ENCODE data around the gene SFTA2. TPM values are rescaled to one million over a fixed set of nuclear protein-coding genes. Genes with fewer than 3 reads are reported as not detected.
"Not testable (repeated sequence)": the region's sequence is repeated elsewhere in the genome, so short reads cannot be mapped to it uniquely, and the experiment has no call there.

Gene SFTA2
- total RNA-seq, 2 experiments from 2014 or later = not detected

- no TSS peak for BruUV-seq (replicated peaks)
- ChIA-PET POLR2A (no interaction called here), CTCF (ENCODE audit: unreplicated experiment) (no interaction called here)
- TF ChIP-seq CTCF (conservative IDR thresholded peaks at IDR 0.05; ENCODE audit: low read length) (no peak), EZH2phosphoT487 (IDR thresholded peaks at IDR 0.05; ENCODE audit: borderline replicate concordance, low read depth, low read length) (no peak)
- peak overlapping the region; percentile 8 for H3K27ac ChIP-seq (ENCODE audit: low read depth, low read length, poor library complexity, severe bottlenecking)
- no peaks in the 10 kb centered on the region for H3K9me2 ChIP-seq (ENCODE audit: insufficient read depth, low read length)
- H3K79me2 ChIP-seq (ENCODE audit: insufficient read depth, low read depth, low read length) = no peaks in the 10 kb centered on the region
- peak; percentile 38 for DNase-seq (ENCODE audit: low spot score)
- peak overlapping the region; percentile 81 for H2AFZ ChIP-seq (ENCODE audit: low read length)
- H3K4me1 ChIP-seq (ENCODE audit: insufficient read depth, low read length, poor library complexity, severe bottlenecking) = peaks cover 18% of the 10 kb centered on the region
- no peak overlapping the region for H3K4me3 ChIP-seq (ENCODE audit: low read depth, low read length, poor library complexity, severe bottlenecking)
- H3K36me3 ChIP-seq (ENCODE audit: insufficient read depth, low read length) = peaks cover 10% of the 10 kb centered on the region; the same call in 1 of the 2 replicates
- intact Hi-C loops (cut with micrococcal nuclease; ENCODE audit: unreplicated experiment) = no loop called here
- H3K9me3 ChIP-seq (ENCODE audit: low read length) = no peaks in the 10 kb centered on the region
- H3K4me2 ChIP-seq (ENCODE audit: low read length) = peak overlapping the region; percentile 21
- no peaks in the 10 kb centered on the region for H4K20me1 ChIP-seq (ENCODE audit: insufficient read depth, low read length)
Observed at GRCh38 chr6:30902709-30903108, 29.3 kb downstream of the SFTA2 start.

DNA sequence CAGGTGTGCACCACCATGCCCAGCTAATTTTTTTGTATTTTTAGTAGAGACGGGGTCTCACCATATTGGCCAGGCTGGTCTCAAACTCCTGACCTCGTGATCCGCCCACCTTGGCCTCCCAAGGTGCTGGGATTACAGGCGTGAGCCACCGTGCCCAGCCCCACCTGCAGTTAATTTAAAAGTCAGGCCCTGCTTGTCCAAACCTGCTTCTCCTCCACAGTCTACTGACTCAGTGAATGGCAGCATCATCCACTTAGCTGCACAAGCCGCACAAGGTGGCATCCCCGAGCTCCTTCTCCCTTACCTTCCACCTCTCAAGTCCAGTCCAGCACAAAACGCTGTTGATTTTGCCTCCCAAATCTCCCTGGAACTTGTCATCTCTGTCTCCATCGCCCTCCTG, 29.8 kb downstream of the SFTA2 start:
- POLR2A ChIA-PET = interaction anchor here (0.6 kb wide), 1 partner anchor 173 kb away, joined by 3 read pairs; no protein-coding TSS in a partner anchor
- peak overlapping the region; percentile 81; the same call in 1 of the 2 replicates for H2AFZ ChIP-seq (ENCODE audit: low read length)
- H3K36me3 ChIP-seq (ENCODE audit: insufficient read depth, low read length) = peaks cover 14% of the 10 kb centered on the region; the same call in 1 of the 2 replicates
- H3K79me2 ChIP-seq (ENCODE audit: insufficient read depth, low read depth, low read length); H3K4me3 ChIP-seq (ENCODE audit: low read depth, low read length, poor library complexity, severe bottlenecking); H3K9me2 ChIP-seq (ENCODE audit: insufficient read depth, low read length); H3K9me3 ChIP-seq (ENCODE audit: low read length); H3K27ac ChIP-seq (ENCODE audit: low read depth, low read length, poor library complexity, severe bottlenecking); intact Hi-C loops (cut with micrococcal nuclease; ENCODE audit: unreplicated experiment); H4K20me1 ChIP-seq (ENCODE audit: insufficient read depth, low read length); BruUV-seq (replicated peaks); CTCF ChIA-PET (ENCODE audit: unreplicated experiment); DNase-seq (ENCODE audit: low spot score): not testable (repeated sequence)
- peaks cover 18% of the 10 kb centered on the region for H3K4me1 ChIP-seq (ENCODE audit: insufficient read depth, low read length, poor library complexity, severe bottlenecking)
- peak overlapping the region; percentile 21; the same call in 1 of the 2 replicates for H3K4me2 ChIP-seq (ENCODE audit: low read length)

DNA sequence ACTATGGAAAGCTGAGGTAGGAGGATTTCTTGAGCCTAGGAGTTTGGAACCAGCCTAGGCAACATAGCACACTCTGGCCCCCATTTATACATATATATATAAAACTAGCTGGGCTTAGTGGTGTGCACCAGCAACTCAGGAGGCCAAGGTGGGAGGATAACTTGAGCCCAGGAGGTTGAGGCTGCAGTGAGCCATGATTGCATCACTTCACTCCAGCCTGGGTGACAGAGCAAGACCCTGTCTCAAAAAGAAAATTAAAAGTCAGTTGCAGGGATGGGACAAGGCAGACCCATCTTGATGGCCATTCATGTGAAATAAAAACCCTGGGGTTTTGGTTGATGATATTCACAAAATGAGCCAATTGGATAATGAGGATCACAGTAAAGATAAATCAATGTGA, 30.5 kb downstream of the SFTA2 start:
- TF ChIP-seq CTCF (conservative IDR thresholded peaks at IDR 0.05; ENCODE audit: low read length) (no peak), EZH2phosphoT487 (IDR thresholded peaks at IDR 0.05; ENCODE audit: borderline replicate concordance, low read depth, low read length) (no peak)
- no peaks in the 10 kb centered on the region for H3K9me3 ChIP-seq (ENCODE audit: low read length)
- intact Hi-C loops (cut with micrococcal nuclease; ENCODE audit: unreplicated experiment) = no loop called here
- H2AFZ ChIP-seq (ENCODE audit: low read length) = no peak overlapping the region
- CTCF ChIA-PET (ENCODE audit: unreplicated experiment) = no interaction called here
- H3K4me1 ChIP-seq (ENCODE audit: insufficient read depth, low read length, poor library complexity, severe bottlenecking) = peaks cover 18% of the 10 kb centered on the region
- H3K36me3 ChIP-seq (ENCODE audit: insufficient read depth, low read length) = peaks cover 14% of the 10 kb centered on the region; the same call in 1 of the 2 replicates
- H3K79me2 ChIP-seq (ENCODE audit: insufficient read depth, low read depth, low read length) = no peaks in the 10 kb centered on the region
- no peaks in the 10 kb centered on the region for H4K20me1 ChIP-seq (ENCODE audit: insufficient read depth, low read length)
- H3K4me3 ChIP-seq (ENCODE audit: low read depth, low read length, poor library complexity, severe bottlenecking) = no peak overlapping the region
- POLR2A ChIA-PET = interaction anchor here (0.6 to 1.0 kb wide), 2 partner anchors 13 to 173 kb away, joined by 3 read pairs; no protein-coding TSS in a partner anchor
- no peaks in the 10 kb centered on the region for H3K9me2 ChIP-seq (ENCODE audit: insufficient read depth, low read length)
- H3K27ac ChIP-seq (ENCODE audit: low read depth, low read length, poor library complexity, severe bottlenecking) = no peak overlapping the region
- DNase-seq (ENCODE audit: low spot score) = no peak
- no TSS peak for BruUV-seq (replicated peaks)
- H3K4me2 ChIP-seq (ENCODE audit: low read length) = no peak overlapping the region

Data from OCI-LY7 (cell line).